CD4-positive, alpha-beta T cell treated with Interleukin-10 for 1 hour (primary cell): Measurements from ENCODE around the gene NUSAP1.
"Not testable (repeated sequence)": the region's sequence is repeated elsewhere in the genome, so short reads cannot be mapped to it uniquely, and the experiment has no call there.

ENCODE experiments used
- DNase-seq: peaks from one replicate; pipeline ENCODE4 v3.0.0-alpha.2; 2020

The NUSAP1 gene

GRCh38 chr15:41334293-41335120 lies 1.8 kb downstream of the NUSAP1 start:
- DNase-seq: peak; percentile 9

GRCh38 chr15:41336549-41336948 lies 3.9 kb downstream of the NUSAP1 start:
- peak; percentile 15 for DNase-seq

GRCh38 chr15:41337047-41337446 lies 4.4 kb downstream of the NUSAP1 start:
- DNase-seq: no peak

- DNase-seq: no peak
Measured at GRCh38 chr15:41337631-41338522, 5.2 kb downstream of the NUSAP1 start.

GRCh38 chr15:41340189-41340695 lies 7.6 kb downstream of the NUSAP1 start:
- no peak for DNase-seq

- no peak for DNase-seq
Measured at GRCh38 chr15:41341519-41341918, 8.8 kb downstream of the NUSAP1 start.

GRCh38 chr15:41347236-41347635 lies 14.6 kb downstream of the NUSAP1 start:
- no peak for DNase-seq

- DNase-seq: no peak
Measured at GRCh38 chr15:41350057-41350717, 17.5 kb downstream of the NUSAP1 start.

- DNase-seq: no peak
Measured at GRCh38 chr15:41354371-41354770, 21.7 kb downstream of the NUSAP1 start.

GRCh38 chr15:41367418-41367817 lies 34.7 kb downstream of the NUSAP1 start:
- DNase-seq: no peak

GRCh38 chr15:41377978-41378377 lies 45.3 kb downstream of the NUSAP1 start:
- DNase-seq: no peak

GRCh38 chr15:41383974-41384749 lies 51.5 kb downstream of the NUSAP1 start:
- DNase-seq: not testable (repeated sequence)

GRCh38 chr15:41387646-41388045 lies 55.0 kb downstream of the NUSAP1 start:
- no peak for DNase-seq

- no peak for DNase-seq
Measured at GRCh38 chr15:41392659-41393058, 60.0 kb downstream of the NUSAP1 start.

GRCh38 chr15:41394924-41395323 lies 62.2 kb downstream of the NUSAP1 start:
- no peak for DNase-seq

GRCh38 chr15:41396111-41396510 lies 63.4 kb downstream of the NUSAP1 start:
- DNase-seq: no peak

- no peak for DNase-seq
Measured at GRCh38 chr15:41401904-41402267, 69.2 kb downstream of the NUSAP1 start.

- DNase-seq: no peak
Measured at GRCh38 chr15:41407341-41407740, 74.7 kb downstream of the NUSAP1 start.

GRCh38 chr15:41408234-41408641 lies 75.6 kb downstream of the NUSAP1 start:
- DNase-seq: no peak

GRCh38 chr15:41411031-41411430 lies 78.3 kb downstream of the NUSAP1 start:
- no peak for DNase-seq

GRCh38 chr15:41411441-41411840 lies 78.8 kb downstream of the NUSAP1 start:
- no peak for DNase-seq

- no peak for DNase-seq
Measured at GRCh38 chr15:41416128-41416741, 83.6 kb downstream of the NUSAP1 start.
